HepG2 (cell line): ENCODE data around the gene ADAMTS15. TPM values are rescaled to one million over a fixed set of nuclear protein-coding genes. Genes with fewer than 3 reads are reported as not detected.

Experiments
- ATAC-seq: fragments of 200-7000 bp; cut with Tn5 transposase; 3 replicates; pipeline ENCODE4 v1.9.1; 2020; ENCODE audit warnings: mild to moderate bottlenecking, moderate library complexity
- BruUV-seq: library from RNA; stranded (reverse); fragments of 400-500 nt; replicated peaks from 2 replicates; lab custom pipeline; 2021; lab: Mats Ljungman, UMichigan
- CTCF ChIA-PET: fragments of 300-600 bp; formaldehyde crosslinking; extraction: SDS; loops from one replicate; lab custom pipeline; 2021; ENCODE audit warnings: low total read pairs, inconsistent platforms, low intra/inter-chr PET ratio; lab: Yijun Ruan, JAX
- POLR2A ChIA-PET: fragments of 350-600 bp; sonication (Branson Sonifier 250); formaldehyde crosslinking; loops from one replicate; lab custom pipeline; 2020; ENCODE audit warnings: antibody characterized with exemption, inconsistent platforms; lab: Yijun Ruan, JAX
- DNase-seq: peaks from one replicate; pipeline ENCODE4 v3.0.0-alpha.2; 2015; ENCODE audit warnings: low spot score
- FAIRE-seq: peaks from 3 replicates; lab custom pipeline; 2011; peaks lifted over from hg19 to GRCh38; lab: Jason Lieb, UNC
- H2AFZ ChIP-seq: one replicate; pipeline ENCODE4 v1.6.1; 2011; ENCODE audit warnings: low read length, inconsistent platforms
- H3K27ac ChIP-seq: fragments of 300-600 bp; 3 replicates; pipeline ENCODE4 v1.8.0; 2011; ENCODE audit warnings: mixed run types, mild to moderate bottlenecking, mixed read lengths, low read length, inconsistent platforms; ENCODE audit not compliant: insufficient read depth; ENCODE audit errors: extremely low read length
- H3K27me3 ChIP-seq, 2 experiments: fragments of 200-600 bp in 1 of 2; 2 replicates in 1 of 2; 3 replicates in 1 of 2; pipeline versions ENCODE4 v1.6.0 to v1.8.0; 2011; ENCODE audit warnings: low read length in 2 of 2, mild to moderate bottlenecking in 2 of 2, moderate library complexity in 2 of 2, inconsistent platforms in 1 of 2; ENCODE audit not compliant: insufficient read depth in 2 of 2, control insufficient read depth in 1 of 2
- H3K36me3 ChIP-seq, 2 experiments: fragments of 200-600 bp in 1 of 2; replicated peaks in 1 of 2; 2 replicates in 1 of 2; 3 replicates in 1 of 2; pipeline versions ENCODE4 v1.5.1 to v1.8.0; 2011; ENCODE audit warnings: low read length in 2 of 2, inconsistent platforms in 1 of 2; ENCODE audit not compliant: insufficient read depth in 2 of 2, control insufficient read depth in 1 of 2
- H3K4me1 ChIP-seq: 2 replicates; pipeline ENCODE4 v1.5.1; 2012; ENCODE audit warnings: low read length, inconsistent platforms; ENCODE audit not compliant: insufficient read depth
- H3K4me2 ChIP-seq: 2 replicates; pipeline ENCODE4 v1.6.0; 2011; ENCODE audit warnings: low read depth, low read length, inconsistent platforms
- H3K4me3 ChIP-seq, 3 experiments: fragments of 200-600 bp in 1 of 3; sonication (generic), shearing (Covaris generic) in 1 of 3; replicated peaks in 1 of 3; 2 replicates each; pipeline ENCODE4 v1.5.1; 2011 to 2016; ENCODE audit warnings: low read length in 3 of 3, inconsistent platforms in 2 of 3, low read depth in 2 of 3, mild to moderate bottlenecking in 2 of 3, control low read depth in 1 of 3, mixed read lengths in 1 of 3; ENCODE audit not compliant: insufficient read depth in 1 of 3
- H3K79me2 ChIP-seq: one replicate; pipeline ENCODE4 v1.6.1; 2011; ENCODE audit warnings: low read length, inconsistent platforms; ENCODE audit not compliant: insufficient read depth
- H3K9ac ChIP-seq: 2 replicates; pipeline ENCODE4 v1.6.0; 2011; ENCODE audit warnings: mild to moderate bottlenecking, low read depth, low read length, inconsistent platforms; ENCODE audit not compliant: insufficient read depth
- H3K9me3 ChIP-seq: 2 replicates; pipeline ENCODE4 v1.5.1; 2012; ENCODE audit warnings: mild to moderate bottlenecking, low read length
- H4K20me1 ChIP-seq: 2 replicates; pipeline ENCODE4 v1.6.0; 2011; ENCODE audit warnings: inconsistent platforms, mild to moderate bottlenecking, low read length, moderate library complexity; ENCODE audit not compliant: insufficient read depth
- CBX1 ChIP-seq: IDR thresholded peaks from one replicate; pipeline ENCODE4 v1.6.1; 2016; ENCODE audit warnings: antibody characterized with exemption, low read depth
- CEBPB ChIP-seq: IDR thresholded peaks from 2 replicates; pipeline ENCODE4 v1.6.1; 2011; ENCODE audit warnings: low read depth, low read length, improper control_type of control experiment, borderline replicate concordance
- PBX2 ChIP-seq: IDR thresholded peaks from 2 replicates; pipeline ENCODE4 v1.6.1; 2016; ENCODE audit warnings: control low read depth
- RXRA ChIP-seq: sonication (generic); formaldehyde crosslinking; IDR thresholded peaks from 2 replicates; pipeline ENCODE4 v1.5.1; 2020; ENCODE audit warnings: missing genetic modification reagents
- SOX6 ChIP-seq, 2 experiments: fragments of 450-650 bp in 1 of 2; sonication (generic) in 1 of 2; formaldehyde crosslinking in 1 of 2; IDR thresholded peaks; 2 replicates each; pipeline versions ENCODE4 v1.4.0 to v1.6.1; 2017 to 2020; ENCODE audit warnings: antibody characterized with exemption in 1 of 2, mild to moderate bottlenecking in 1 of 2, missing genetic modification reagents in 1 of 2
- TIGD3 ChIP-seq: sonication (generic); formaldehyde crosslinking; IDR thresholded peaks from 2 replicates; pipeline ENCODE4 v1.5.1; 2020; ENCODE audit warnings: mild to moderate bottlenecking, missing genetic modification reagents, borderline replicate concordance
- ZBTB37 ChIP-seq: sonication (generic); formaldehyde crosslinking; IDR thresholded peaks from 2 replicates; pipeline ENCODE4 v1.4.0; 2020; ENCODE audit warnings: mild to moderate bottlenecking, missing genetic modification reagents
- ZNF432 ChIP-seq: sonication (generic); formaldehyde crosslinking; IDR thresholded peaks from 2 replicates; pipeline ENCODE4 v1.5.0; 2020; ENCODE audit warnings: missing genetic modification reagents, mild to moderate bottlenecking, borderline replicate concordance
- ZNF552 ChIP-seq: sonication (generic); formaldehyde crosslinking; IDR thresholded peaks from 2 replicates; pipeline ENCODE4 v1.9.0; 2022; ENCODE audit warnings: missing genetic modification reagents, mild to moderate bottlenecking, borderline replicate concordance
- ZNF770 ChIP-seq: sonication (generic); formaldehyde crosslinking; IDR thresholded peaks from 2 replicates; pipeline ENCODE4 v1.5.0; 2020; ENCODE audit warnings: mild to moderate bottlenecking, missing genetic modification reagents
- ZNF792 ChIP-seq: IDR thresholded peaks from 2 replicates; pipeline ENCODE4 v1.6.1; 2016
- WGBS: methylation state at CpG from one replicate; pipeline ENCODE4 v1.1.6; 2017; ENCODE audit warnings: low lambda C conversion rate; 5-methylcytosine and 5-hydroxymethylcytosine counted together
- in situ Hi-C: cut with HindIII; loops from 2 replicates; pipeline ENCODE4 v1.10.0; 2017; ENCODE audit warnings: low pct_unique_long_range_greater_than_20kb; ENCODE audit not compliant: extremely low pct_ligation_motif_present
- intact Hi-C: fragments of 100-400 bp; cut with micrococcal nuclease; formaldehyde crosslinking; loops from one replicate; pipeline ENCODE4 v1.10.0; 2022; ENCODE audit not compliant: unreplicated experiment
- polyA plus RNA-seq, 8 experiments: library from polyadenylated mRNA; depleted of rRNA in 3 of 8; stranded (reverse) in 7 of 8; unstranded in 1 of 8; fragments of >200 nt; fragmentation: Illumina TruSeq in 4 of 8; extraction: Trizol in 4 of 8; gene quantifications; 2 replicates each; pipeline versions ENCODE4 v1.2.1 to v1.2.3, GENCODE V29; 2011 to 2016; ENCODE audit warnings: low read depth in 4 of 8, missing spikeins in 1 of 8, mixed read lengths in 1 of 8; ENCODE audit not compliant: insufficient read depth in 1 of 8
- total RNA-seq, 5 experiments: library from RNA; depleted of rRNA; stranded (reverse); fragments of >200 nt; fragmentation: Illumina TruSeq; extraction: Trizol; gene quantifications; 2 replicates each; pipeline ENCODE4 v1.2.3, GENCODE V29; 2016; ENCODE audit warnings: low read depth in 1 of 5
- TF ChIP-seq, protein P1 (sequence below): sonication (generic); formaldehyde crosslinking; IDR thresholded peaks from 2 replicates; pipeline ENCODE4 v1.9.0; 2022; ENCODE audit warnings: missing genetic modification reagents, mild to moderate bottlenecking, borderline replicate concordance
- TF ChIP-seq, protein P2 (sequence below): sonication (generic); formaldehyde crosslinking; IDR thresholded peaks from 2 replicates; pipeline ENCODE4 v1.5.1; 2020; ENCODE audit warnings: mild to moderate bottlenecking, moderate library complexity, missing genetic modification reagents

The ADAMTS15 gene
- total and polyA plus RNA-seq, 2 of the 13 experiments (the other 11 are each of a cell fraction or from before 2014, with no cell fraction given), result 0.01 to 0.02 TPM

DNA sequence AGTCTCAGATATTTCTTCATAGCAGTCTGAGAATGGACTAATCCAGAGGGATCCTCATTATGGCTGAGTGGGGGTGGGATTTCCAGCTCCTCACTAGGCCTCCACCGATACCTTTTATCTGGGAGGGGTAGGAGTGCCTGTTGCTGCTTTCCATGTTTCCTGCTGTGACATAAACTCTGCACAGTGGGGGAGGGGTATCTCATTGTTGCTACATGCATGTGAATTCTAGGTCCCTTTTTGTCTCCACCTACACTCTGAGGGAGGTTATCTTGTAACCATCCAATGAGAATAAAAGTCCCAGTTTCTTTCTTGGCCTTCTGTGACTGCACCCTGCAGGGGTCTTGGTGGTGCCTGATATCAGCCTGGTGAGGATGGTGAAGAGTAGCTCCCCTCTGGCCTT is 60.5 kb downstream of the ADAMTS15 start (continued):
- TF ChIP-seq CEBPB (no peak), ZNF552 (CRISPR knock-in tag) (no peak), PBX2 (CRISPR knock-in tag) (no peak)

DNA sequence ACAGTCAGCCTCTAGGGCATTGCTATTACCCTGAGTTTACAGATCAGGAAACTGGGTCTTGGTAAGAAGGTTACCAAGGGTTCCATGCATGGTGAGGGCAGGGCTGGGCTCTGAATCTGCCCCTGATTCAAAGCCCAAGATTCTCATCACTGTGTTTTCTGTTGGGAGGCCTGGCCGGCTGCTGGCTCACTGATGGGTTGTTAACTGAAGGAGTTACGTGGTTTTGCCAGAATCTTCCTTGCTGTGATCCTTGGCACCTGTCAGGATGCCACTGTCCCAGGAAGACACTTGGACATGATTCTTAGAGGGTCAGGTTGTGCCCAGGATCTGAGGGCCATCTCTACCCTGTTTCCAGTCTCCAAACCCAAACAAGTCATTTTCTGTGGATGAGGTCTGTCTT is 61.5 kb downstream of the ADAMTS15 start:
- Histone ChIP-seq H2AFZ (no peak overlapping the region), H3K9me3 (peaks cover 10% of the 10 kb centered on the region), H3K4me3 (no peak overlapping the region), H3K27ac (no peak overlapping the region), H3K27me3 (peaks cover 1 to 5% of the 10 kb centered on the region in 2 experiments; a peak in 1 of 5 replicates), H3K36me3 (no peaks in the 10 kb centered on the region), H4K20me1 (no peaks in the 10 kb centered on the region), H3K79me2 (no peaks in the 10 kb centered on the region), H3K4me2 (no peak overlapping the region), H3K9ac (no peak overlapping the region), H3K4me1 (no peaks in the 10 kb centered on the region)
- intact Hi-C loops (no loop called here), in situ Hi-C loops (no loop called here)
- ATAC-seq (no peak), FAIRE-seq (no peak), DNase-seq (no peak)
- 0% methylated on average over 1 of the region's 2 CpGs for WGBS
- POLR2A ChIA-PET, result no interaction called here
- CTCF ChIA-PET, result no interaction called here
- no TSS peak for BruUV-seq
- TF ChIP-seq ZNF770 (no peak), RXRA (CRISPR knock-in tag) (no peak), ZNF432 (CRISPR knock-in tag) (no peak), TIGD3 (CRISPR knock-in tag) (no peak), SOX6 (IDR thresholded peaks at IDR 0.05) (no peak), SOX6 (CRISPR knock-in tag; IDR thresholded peaks at IDR 0.05) (no peak), ZBTB37 (CRISPR knock-in tag) (no peak), ZNF792 (CRISPR knock-in tag) (no peak), CBX1 (no peak)
- TF ChIP-seq, protein P1, sequence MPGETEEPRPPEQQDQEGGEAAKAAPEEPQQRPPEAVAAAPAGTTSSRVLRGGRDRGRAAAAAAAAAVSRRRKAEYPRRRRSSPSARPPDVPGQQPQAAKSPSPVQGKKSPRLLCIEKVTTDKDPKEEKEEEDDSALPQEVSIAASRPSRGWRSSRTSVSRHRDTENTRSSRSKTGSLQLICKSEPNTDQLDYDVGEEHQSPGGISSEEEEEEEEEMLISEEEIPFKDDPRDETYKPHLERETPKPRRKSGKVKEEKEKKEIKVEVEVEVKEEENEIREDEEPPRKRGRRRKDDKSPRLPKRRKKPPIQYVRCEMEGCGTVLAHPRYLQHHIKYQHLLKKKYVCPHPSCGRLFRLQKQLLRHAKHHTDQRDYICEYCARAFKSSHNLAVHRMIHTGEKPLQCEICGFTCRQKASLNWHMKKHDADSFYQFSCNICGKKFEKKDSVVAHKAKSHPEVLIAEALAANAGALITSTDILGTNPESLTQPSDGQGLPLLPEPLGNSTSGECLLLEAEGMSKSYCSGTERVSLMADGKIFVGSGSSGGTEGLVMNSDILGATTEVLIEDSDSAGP (CRISPR knock-in tag), result no peak
- TF ChIP-seq, protein P2, sequence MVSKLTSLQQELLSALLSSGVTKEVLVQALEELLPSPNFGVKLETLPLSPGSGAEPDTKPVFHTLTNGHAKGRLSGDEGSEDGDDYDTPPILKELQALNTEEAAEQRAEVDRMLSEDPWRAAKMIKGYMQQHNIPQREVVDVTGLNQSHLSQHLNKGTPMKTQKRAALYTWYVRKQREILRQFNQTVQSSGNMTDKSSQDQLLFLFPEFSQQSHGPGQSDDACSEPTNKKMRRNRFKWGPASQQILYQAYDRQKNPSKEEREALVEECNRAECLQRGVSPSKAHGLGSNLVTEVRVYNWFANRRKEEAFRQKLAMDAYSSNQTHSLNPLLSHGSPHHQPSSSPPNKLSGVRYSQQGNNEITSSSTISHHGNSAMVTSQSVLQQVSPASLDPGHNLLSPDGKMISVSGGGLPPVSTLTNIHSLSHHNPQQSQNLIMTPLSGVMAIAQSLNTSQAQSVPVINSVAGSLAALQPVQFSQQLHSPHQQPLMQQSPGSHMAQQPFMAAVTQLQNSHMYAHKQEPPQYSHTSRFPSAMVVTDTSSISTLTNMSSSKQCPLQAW (CRISPR knock-in tag), result no peak
